BJ (cell line): ENCODE measurements around the gene TAF4. TPM values are rescaled to one million over a fixed set of nuclear protein-coding genes. Genes with fewer than 3 reads are reported as not detected.
"Not testable (repeated sequence)": the region's sequence is repeated elsewhere in the genome, so short reads cannot be mapped to it uniquely, and the experiment has no call there.

Experiments
- CTCF ChIA-PET: fragments of 350-600 bp; formaldehyde crosslinking; extraction: SDS; loops from one replicate; lab custom pipeline; 2021; ENCODE audit warnings: antibody characterized with exemption, inconsistent platforms; lab: Yijun Ruan, JAX
- POLR2A ChIA-PET: fragments of 300-600 bp; sonication (Branson Sonifier 250); formaldehyde crosslinking; extraction: SDS; loops from one replicate; lab custom pipeline; 2021; ENCODE audit warnings: antibody characterized with exemption; lab: Charles Lee
- DNase-seq: peaks from one replicate; pipeline ENCODE4 v3.0.0-alpha.2; 2011; ENCODE audit warnings: low read depth
- H3K27me3 ChIP-seq: 2 replicates; pipeline ENCODE4 v1.6.0; 2011; ENCODE audit warnings: low read length; ENCODE audit not compliant: control insufficient read depth, insufficient read depth
- H3K36me3 ChIP-seq: 2 replicates; pipeline ENCODE4 v1.5.1; 2011; ENCODE audit warnings: low read length; ENCODE audit not compliant: control insufficient read depth, insufficient read depth
- H3K4me3 ChIP-seq: 2 replicates; pipeline ENCODE4 v1.5.1; 2011; ENCODE audit warnings: low read depth, mild to moderate bottlenecking, control low read depth, low read length
- polyA plus RNA-seq: library from polyadenylated mRNA; depleted of rRNA; stranded (reverse); fragments of >200 nt; gene quantifications from 2 replicates; pipeline ENCODE4 v1.2.3, GENCODE V29; 2011
- TF ChIP-seq, protein P1 (sequence below): IDR thresholded peaks from 2 replicates; pipeline ENCODE4 v1.5.1; 2011; ENCODE audit warnings: low read depth, mild to moderate bottlenecking, control low read depth, inconsistent platforms, low read length, moderate library complexity; ENCODE audit not compliant: insufficient read depth

The TAF4 gene
- polyA plus RNA-seq, 1 experiment = 1.2 TPM

DNA sequence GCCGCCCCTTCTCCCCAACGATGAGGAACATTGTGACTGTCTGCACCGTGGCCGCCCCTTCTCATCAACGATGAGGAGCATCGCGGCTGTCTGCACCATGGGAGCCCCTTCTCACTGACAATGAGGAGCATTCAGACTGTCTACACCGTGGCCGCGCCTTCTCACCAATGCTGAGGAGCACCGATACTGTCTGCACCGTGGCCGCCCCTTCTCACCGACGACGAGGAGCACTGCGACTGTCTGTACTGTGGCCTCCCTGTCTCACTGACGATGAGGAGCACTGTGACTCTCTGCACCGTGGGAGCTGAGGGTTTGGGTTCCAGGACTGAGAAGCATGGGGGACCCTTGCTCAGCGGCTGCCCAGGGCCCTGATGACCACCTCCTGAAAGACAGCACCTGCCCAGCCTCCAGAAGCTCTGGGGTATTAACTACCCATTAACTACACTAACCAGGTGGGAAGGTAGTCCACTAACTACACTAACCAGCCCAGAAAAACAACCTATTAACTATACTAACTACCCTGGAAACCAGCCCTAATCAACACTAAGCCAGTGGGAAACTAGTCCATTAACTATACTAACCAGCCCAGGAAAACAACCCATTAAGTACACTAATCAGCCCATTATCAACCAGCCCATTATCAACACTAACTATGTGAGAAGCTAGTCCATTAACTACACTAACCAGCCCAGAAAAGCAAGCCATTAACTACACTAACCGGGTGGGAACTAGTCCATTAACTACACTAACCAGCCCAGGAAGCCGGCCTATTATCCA, 116.9 kb downstream of the TAF4 start:
- CTCF ChIA-PET = no interaction called here
- TF ChIP-seq, protein P1, sequence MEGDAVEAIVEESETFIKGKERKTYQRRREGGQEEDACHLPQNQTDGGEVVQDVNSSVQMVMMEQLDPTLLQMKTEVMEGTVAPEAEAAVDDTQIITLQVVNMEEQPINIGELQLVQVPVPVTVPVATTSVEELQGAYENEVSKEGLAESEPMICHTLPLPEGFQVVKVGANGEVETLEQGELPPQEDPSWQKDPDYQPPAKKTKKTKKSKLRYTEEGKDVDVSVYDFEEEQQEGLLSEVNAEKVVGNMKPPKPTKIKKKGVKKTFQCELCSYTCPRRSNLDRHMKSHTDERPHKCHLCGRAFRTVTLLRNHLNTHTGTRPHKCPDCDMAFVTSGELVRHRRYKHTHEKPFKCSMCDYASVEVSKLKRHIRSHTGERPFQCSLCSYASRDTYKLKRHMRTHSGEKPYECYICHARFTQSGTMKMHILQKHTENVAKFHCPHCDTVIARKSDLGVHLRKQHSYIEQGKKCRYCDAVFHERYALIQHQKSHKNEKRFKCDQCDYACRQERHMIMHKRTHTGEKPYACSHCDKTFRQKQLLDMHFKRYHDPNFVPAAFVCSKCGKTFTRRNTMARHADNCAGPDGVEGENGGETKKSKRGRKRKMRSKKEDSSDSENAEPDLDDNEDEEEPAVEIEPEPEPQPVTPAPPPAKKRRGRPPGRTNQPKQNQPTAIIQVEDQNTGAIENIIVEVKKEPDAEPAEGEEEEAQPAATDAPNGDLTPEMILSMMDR = no peak
- Histone ChIP-seq H3K27me3 (no peaks in the 10 kb centered on the region), H3K36me3 (no peaks in the 10 kb centered on the region), H3K4me3 (no peak overlapping the region)
- POLR2A ChIA-PET = no interaction called here
- DNase-seq = no peak

GRCh38 chr20:61948056-61948455, 117.6 kb downstream of the TAF4 start:
- CTCF ChIA-PET, DNase-seq, H3K36me3 ChIP-seq, H3K4me3 ChIP-seq, H3K27me3 ChIP-seq, POLR2A ChIA-PET: not testable (repeated sequence)

DNA sequence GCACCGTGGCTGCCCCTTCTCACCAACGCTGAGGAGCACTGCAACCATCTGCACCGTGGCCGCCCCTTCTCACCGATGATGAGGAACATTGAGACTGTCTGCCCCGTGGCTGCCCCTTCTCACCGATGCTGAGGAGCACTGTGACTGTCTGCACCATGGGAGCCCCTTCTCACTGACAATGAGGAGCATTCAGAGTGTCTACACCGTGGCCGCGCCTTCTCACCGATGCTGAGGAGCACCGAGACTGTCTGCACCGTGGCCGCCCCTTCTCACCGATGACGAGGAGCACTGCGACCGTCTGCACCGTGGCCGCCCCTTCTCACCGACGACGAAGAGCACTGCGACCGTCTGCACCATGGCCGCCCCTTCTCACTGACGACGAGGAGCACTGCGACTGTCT, 120.2 kb downstream of the TAF4 start:
- H3K4me3 ChIP-seq, H3K27me3 ChIP-seq, DNase-seq, H3K36me3 ChIP-seq, CTCF ChIA-PET, POLR2A ChIA-PET: not testable (repeated sequence)

DNA sequence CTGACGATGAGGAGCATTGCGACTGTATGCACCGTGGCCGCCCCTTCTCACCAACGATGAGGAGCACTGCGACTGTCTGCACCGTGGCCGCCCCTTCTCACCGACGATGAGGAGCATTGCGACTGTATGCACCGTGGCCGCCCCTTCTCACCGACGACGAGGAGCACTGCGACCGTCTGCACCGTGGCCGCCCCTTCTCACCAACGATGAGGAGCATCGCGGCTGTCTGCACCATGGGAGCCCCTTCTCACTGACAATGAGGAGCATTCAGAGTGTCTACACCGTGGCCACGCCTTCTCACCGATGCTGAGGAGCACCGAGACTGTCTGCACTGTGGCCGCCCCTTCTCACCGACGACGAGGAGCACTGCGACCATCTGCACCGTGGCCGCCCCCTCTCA, 120.7 kb downstream of the TAF4 start:
- H3K27me3 ChIP-seq, H3K36me3 ChIP-seq, CTCF ChIA-PET, DNase-seq, H3K4me3 ChIP-seq, POLR2A ChIA-PET: not testable (repeated sequence)

DNA sequence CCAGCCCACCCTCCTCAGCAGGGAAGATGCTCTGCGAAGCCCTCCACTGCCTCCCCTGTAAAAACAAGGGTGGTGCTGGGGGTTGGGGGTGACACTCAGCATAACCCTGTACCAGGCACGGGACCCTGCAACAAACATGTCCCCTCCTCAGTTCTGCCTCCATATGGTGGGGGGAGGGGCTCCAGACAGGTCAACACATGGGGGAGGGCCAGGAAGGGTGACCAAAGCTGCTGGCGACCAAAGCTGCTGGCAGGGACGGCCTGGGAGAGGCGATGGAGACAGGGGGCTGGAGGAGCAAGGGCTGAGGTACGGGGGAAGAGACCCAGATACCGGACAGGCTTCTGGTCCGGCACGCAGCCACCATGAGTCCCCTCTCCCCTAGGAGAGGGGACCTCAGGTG, 123.2 kb downstream of the TAF4 start:
- no peak overlapping the region for H3K4me3 ChIP-seq
- no peak for DNase-seq
- CTCF ChIA-PET = no interaction called here
- TF ChIP-seq, protein P1 = no peak
- H3K36me3 ChIP-seq = no peaks in the 10 kb centered on the region
- POLR2A ChIA-PET = no interaction called here
- H3K27me3 ChIP-seq = no peaks in the 10 kb centered on the region

GRCh38 chr20:61941721-61942405, 123.8 kb downstream of the TAF4 start:
- CTCF ChIA-PET = no interaction called here
- DNase-seq = no peak
- Histone ChIP-seq H3K36me3 (no peaks in the 10 kb centered on the region), H3K27me3 (no peaks in the 10 kb centered on the region), H3K4me3 (no peak overlapping the region)
- TF ChIP-seq, protein P1 = no peak
- POLR2A ChIA-PET = no interaction called here
